ENCODE measurements around the gene FAM118B. TPM values are rescaled to one million over a fixed set of nuclear protein-coding genes. Genes with fewer than 3 reads are reported as not detected.

Gene FAM118B
- total RNA-seq, 1 donor from 2014 or later, result 20.7 TPM

GRCh38 chr11:126282736-126283591, 71.4 kb downstream of the FAM118B start, which contains the start of gene TIRAP:
Gene TIRAP, plus strand, starts transcription at chr11:126283093. Its CDS starts 7,802 bp downstream, at chr11:126290895.
- TF ChIP-seq, protein P1, sequence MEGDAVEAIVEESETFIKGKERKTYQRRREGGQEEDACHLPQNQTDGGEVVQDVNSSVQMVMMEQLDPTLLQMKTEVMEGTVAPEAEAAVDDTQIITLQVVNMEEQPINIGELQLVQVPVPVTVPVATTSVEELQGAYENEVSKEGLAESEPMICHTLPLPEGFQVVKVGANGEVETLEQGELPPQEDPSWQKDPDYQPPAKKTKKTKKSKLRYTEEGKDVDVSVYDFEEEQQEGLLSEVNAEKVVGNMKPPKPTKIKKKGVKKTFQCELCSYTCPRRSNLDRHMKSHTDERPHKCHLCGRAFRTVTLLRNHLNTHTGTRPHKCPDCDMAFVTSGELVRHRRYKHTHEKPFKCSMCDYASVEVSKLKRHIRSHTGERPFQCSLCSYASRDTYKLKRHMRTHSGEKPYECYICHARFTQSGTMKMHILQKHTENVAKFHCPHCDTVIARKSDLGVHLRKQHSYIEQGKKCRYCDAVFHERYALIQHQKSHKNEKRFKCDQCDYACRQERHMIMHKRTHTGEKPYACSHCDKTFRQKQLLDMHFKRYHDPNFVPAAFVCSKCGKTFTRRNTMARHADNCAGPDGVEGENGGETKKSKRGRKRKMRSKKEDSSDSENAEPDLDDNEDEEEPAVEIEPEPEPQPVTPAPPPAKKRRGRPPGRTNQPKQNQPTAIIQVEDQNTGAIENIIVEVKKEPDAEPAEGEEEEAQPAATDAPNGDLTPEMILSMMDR (IDR thresholded peaks at IDR 0.05; ENCODE audit: unreplicated experiment), result no peak
- Mint-ChIP-seq H3K36me3 (no peaks in the 10 kb centered on the region), H3K4me1 (peaks cover 28% of the 10 kb centered on the region), H3K4me3 (peak within 1 kb of the TSS; percentile 95), H3K9me3 (no peaks in the 10 kb centered on the region), H3K27me3 (ENCODE audit: low read depth) (no peaks in the 10 kb centered on the region), H3K27ac (peak within 1 kb of the TSS; percentile 95)
- peak; percentile 48 to 69 for DNase-seq (ENCODE audit: low spot score in 2 of 2, unreplicated experiment in 2 of 2)

DNA sequence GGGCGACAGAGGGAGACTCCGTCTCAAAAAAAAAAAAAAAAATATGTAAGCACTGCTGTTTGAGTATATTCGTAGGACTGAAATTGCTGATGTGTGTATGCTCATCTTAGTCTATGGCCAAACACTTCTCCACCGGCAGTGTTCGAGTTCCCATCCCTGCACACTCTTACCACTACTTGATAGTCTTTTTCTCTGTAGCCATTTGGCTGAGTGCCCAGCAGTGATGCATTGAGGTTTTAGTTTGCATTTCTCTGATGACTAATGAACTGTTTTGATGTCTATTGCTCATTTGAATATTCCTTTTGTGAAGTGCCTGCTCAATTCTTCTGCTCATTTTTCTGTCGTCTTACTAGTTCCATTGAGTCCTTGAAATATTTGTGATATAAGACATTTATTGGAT, 73.2 kb downstream of the FAM118B start:
- Mint-ChIP-seq H3K4me3 (peak overlapping the region; percentile 28), H3K9me3 (no peaks in the 10 kb centered on the region), H3K4me1 (peaks cover 28% of the 10 kb centered on the region), H3K36me3 (peaks cover 2% of the 10 kb centered on the region), H3K27ac (peak overlapping the region; percentile 10), H3K27me3 (ENCODE audit: low read depth) (no peaks in the 10 kb centered on the region)
- TF ChIP-seq, protein P1 (IDR thresholded peaks at IDR 0.05; ENCODE audit: unreplicated experiment), result no peak
- DNase-seq (ENCODE audit: low spot score in 2 of 2, unreplicated experiment in 2 of 2), result no peak

DNA sequence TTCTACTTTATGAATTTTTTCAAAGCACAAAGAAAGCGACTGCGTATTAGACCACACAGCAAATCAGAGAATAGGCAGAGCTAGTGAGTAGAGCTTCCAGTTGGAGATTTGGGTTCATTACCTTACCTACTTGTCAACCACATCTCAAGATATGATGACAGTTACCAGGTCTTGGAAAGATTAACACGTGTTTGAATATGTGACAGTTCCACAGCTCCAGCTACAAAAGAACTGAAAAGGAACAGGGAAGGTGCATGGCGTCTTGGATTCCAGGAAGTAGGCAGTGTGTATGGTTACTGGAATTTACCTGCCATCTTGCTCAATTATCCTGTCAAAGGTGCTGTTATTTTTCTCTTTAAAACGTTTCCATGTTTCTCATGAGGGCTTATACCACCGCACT, 76.7 kb downstream of the FAM118B start:
- Mint-ChIP-seq H3K36me3 (peaks cover 6% of the 10 kb centered on the region), H3K27ac (no peak overlapping the region), H3K27me3 (ENCODE audit: low read depth) (no peaks in the 10 kb centered on the region), H3K9me3 (no peaks in the 10 kb centered on the region), H3K4me3 (no peak overlapping the region), H3K4me1 (peaks cover 14% of the 10 kb centered on the region)
- DNase-seq (ENCODE audit: low spot score in 2 of 2, unreplicated experiment in 2 of 2), result no peak
- TF ChIP-seq, protein P1 (IDR thresholded peaks at IDR 0.05; ENCODE audit: unreplicated experiment), result no peak

DNA sequence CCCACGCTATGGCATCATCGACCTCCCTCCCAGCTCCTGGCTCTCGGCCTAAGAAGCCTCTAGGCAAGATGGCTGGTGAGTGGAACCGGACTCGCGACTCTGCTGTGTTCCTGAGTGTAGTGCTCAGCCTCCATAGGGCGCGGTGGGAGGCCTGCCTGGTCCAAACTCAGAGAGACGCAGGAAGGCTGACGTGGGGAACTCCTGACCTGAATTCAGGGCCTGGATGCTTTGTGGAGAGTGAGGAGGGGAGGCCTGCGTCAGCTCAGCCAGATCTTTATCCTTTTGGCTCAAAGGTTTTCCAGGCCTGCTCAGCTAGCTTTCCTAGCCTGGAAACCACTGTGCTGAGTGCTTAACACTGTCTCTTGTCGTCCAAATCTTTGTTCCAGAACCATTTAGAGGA, 79.3 kb downstream of the FAM118B start:
- Mint-ChIP-seq H3K27me3 (ENCODE audit: low read depth) (no peaks in the 10 kb centered on the region), H3K4me3 (no peak overlapping the region), H3K36me3 (peaks cover 17% of the 10 kb centered on the region), H3K9me3 (no peaks in the 10 kb centered on the region), H3K4me1 (no peaks in the 10 kb centered on the region), H3K27ac (no peak overlapping the region)
- DNase-seq (ENCODE audit: low spot score in 2 of 2, unreplicated experiment in 2 of 2), result no peak
- TF ChIP-seq, protein P1 (IDR thresholded peaks at IDR 0.05; ENCODE audit: unreplicated experiment), result no peak

GRCh38 chr11:126293726-126294125, 82.1 kb downstream of the FAM118B start:
- no peaks in the 10 kb centered on the region for H3K4me1 Mint-ChIP-seq
- H3K27me3 Mint-ChIP-seq (ENCODE audit: low read depth), result no peaks in the 10 kb centered on the region

More at GRCh38 chr11:126293726-126294125, 82.1 kb downstream of the FAM118B start:
- Mint-ChIP-seq H3K27ac (no peak overlapping the region), H3K36me3 (peaks cover 21% of the 10 kb centered on the region), H3K4me3 (no peak overlapping the region), H3K9me3 (no peaks in the 10 kb centered on the region)
- TF ChIP-seq, protein P1 (IDR thresholded peaks at IDR 0.05; ENCODE audit: unreplicated experiment), result no peak
- DNase-seq (ENCODE audit: low spot score in 2 of 2, unreplicated experiment in 2 of 2), result no peak

Data from mesothelial cell of epicardium (in vitro differentiated cells).